GM12865 (cell line): ENCODE data around the gene PLCL1.

ENCODE experiments used
- DNase-seq: peaks from one replicate; pipeline ENCODE4 v3.0.0; 2010; ENCODE audit warnings: low read depth
- H3K4me3 ChIP-seq: 2 replicates; pipeline ENCODE4 v1.5.1; 2011; ENCODE audit warnings: mild to moderate bottlenecking, low read depth, low read length, control low read depth
- TF ChIP-seq, protein P1 (sequence below): IDR thresholded peaks from 2 replicates; pipeline ENCODE4 v1.5.1; 2011; ENCODE audit warnings: low read length, control low read depth, low read depth, inconsistent platforms; ENCODE audit not compliant: insufficient read depth; ENCODE audit errors: missing control alignments

Gene PLCL1

DNA sequence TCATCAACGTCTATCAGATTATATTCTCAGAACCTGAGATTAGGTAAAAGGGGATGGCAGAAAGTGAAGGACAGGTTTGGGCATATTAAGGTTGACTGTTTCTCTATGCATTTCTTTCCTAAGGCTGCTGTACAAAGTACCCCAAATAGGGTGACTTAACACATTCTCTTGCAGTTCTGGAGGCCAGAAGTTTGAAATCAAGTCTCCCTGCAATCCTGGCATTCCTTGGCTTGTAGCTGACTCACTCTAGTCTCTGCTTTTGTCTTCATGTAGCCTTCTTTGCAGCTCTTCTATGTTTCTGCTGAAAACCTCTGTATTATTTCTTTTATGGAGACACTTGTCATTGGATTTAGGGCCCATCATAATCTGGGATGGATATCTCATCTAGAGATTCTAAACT lies 364.3 kb downstream of the PLCL1 start:
- TF ChIP-seq, protein P1, sequence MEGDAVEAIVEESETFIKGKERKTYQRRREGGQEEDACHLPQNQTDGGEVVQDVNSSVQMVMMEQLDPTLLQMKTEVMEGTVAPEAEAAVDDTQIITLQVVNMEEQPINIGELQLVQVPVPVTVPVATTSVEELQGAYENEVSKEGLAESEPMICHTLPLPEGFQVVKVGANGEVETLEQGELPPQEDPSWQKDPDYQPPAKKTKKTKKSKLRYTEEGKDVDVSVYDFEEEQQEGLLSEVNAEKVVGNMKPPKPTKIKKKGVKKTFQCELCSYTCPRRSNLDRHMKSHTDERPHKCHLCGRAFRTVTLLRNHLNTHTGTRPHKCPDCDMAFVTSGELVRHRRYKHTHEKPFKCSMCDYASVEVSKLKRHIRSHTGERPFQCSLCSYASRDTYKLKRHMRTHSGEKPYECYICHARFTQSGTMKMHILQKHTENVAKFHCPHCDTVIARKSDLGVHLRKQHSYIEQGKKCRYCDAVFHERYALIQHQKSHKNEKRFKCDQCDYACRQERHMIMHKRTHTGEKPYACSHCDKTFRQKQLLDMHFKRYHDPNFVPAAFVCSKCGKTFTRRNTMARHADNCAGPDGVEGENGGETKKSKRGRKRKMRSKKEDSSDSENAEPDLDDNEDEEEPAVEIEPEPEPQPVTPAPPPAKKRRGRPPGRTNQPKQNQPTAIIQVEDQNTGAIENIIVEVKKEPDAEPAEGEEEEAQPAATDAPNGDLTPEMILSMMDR: no peak
- H3K4me3 ChIP-seq: no peak overlapping the region
- DNase-seq: no peak

DNA sequence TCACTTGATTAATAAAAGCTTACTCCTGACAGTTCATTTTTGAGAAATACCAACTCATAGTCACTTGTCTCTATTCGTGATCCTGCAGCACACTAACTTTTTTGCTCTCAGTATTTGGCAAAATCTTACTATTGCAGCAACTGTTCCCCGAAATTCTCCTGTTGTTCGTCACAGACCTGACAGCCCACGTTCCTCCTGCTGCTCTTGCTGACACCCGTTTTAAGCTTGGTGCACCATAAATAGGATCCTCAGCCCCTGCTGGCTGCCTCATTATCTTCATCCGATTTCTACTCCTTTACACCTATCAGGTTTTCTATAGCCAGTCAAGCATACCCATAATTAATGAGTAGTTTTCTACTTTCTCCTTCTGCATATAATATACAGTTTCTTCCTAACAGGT lies 368.8 kb downstream of the PLCL1 start:
- no peak for DNase-seq
- no peak overlapping the region for H3K4me3 ChIP-seq
- TF ChIP-seq, protein P1: no peak

DNA sequence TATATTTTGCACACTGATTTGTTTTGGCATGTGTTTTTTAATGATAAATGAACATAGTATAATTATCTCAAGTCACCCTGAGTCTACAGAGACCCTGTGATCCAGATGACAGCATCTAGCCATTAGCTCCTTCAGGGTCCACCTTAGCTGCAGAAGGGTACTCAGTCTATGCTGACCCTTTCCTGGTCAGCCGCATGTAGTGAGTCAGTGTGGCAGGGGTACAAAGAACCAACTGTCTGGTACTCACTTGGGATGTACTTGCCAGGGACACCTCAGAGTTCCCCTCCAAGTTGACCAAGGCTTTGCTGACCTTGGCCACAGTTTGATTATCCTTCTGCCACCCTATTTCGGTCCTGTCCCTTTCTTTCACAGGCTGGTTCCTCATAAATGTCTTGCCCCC lies 369.5 kb downstream of the PLCL1 start:
- TF ChIP-seq, protein P1: no peak
- no peak overlapping the region for H3K4me3 ChIP-seq
- no peak for DNase-seq

DNA sequence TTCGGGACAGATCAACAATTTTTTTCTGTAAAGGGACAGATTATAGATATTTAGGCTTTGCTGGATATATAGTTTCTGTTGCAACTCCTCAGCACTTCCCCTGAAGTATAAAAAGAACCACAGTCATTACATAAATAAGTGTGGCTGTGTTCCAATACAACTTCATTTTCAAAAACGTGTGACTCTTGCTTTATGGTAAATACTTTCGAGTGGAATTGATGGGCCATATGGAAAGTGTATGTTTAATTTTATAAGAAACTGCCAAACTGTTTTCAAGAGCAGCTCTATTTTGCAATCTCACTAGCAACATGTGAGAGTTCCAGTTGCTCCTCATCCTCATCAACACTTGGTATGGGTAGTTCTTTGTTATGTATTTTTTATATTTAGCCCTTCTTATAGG lies 370.9 kb downstream of the PLCL1 start:
- DNase-seq: no peak
- no peak overlapping the region for H3K4me3 ChIP-seq
- TF ChIP-seq, protein P1: no peak

DNA sequence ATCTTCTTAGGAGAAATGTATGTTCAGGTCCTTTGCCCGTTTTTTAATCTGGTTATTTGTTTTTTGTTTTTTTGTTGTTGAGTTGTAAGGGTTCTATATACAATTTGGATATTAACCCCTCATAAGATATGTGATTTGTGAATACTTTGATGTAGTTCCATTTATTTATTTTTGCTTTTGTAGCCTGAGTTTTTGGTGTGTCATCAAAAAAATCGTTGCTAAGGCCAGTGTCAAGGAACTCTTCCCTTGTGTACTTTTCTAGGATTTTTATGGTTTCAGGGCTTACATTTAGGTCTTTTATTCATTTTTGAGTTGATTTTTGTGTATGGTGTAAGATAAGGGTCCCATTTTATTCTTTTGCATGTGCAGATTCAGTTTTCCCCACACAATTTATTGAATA lies 372.6 kb downstream of the PLCL1 start:
- DNase-seq: no peak
- TF ChIP-seq, protein P1: no peak

DNA sequence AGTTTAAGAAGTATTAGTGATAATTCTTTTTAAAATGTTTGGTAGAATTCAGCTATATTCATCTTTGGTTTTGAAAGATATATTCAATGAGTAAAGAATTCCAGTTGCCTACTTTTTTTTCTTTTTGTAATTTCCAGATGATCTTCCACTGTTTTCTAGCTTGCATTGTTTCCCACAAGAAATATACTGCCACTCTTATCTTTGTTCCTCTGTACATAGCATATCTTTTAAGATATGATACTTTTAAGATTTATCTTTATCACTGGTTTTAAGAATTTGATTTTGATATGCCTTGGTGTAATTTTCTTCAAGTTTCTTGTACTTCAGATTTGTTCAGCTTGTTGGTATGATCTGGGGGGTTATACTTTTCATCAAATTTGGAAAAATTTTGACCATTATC lies 374.4 kb downstream of the PLCL1 start:
- no peak overlapping the region for H3K4me3 ChIP-seq
- DNase-seq: no peak
- TF ChIP-seq, protein P1: no peak

More for the DNA sequence above, 372.6 kb downstream of the PLCL1 start:
- no peak overlapping the region for H3K4me3 ChIP-seq

DNA sequence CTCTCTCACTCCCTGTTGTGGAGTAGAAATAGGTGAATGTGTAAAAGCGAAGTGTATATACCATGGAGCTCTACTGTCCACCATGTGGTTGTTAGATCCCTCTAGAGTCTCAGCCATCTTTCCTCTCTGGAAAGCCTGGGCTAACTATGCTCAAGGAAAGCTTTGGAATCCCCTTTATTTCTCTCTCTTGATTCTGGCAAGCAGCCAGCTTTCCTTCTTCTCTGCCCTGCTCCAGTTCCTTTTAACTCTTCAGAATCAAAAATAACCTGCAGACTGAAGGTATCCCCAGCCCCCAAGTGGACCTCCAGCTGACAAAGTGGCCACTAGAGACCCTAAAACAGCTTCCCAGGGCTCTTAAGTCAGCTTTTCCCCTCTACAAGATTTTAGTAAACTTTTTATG lies 381.9 kb downstream of the PLCL1 start:
- no peak for DNase-seq
- TF ChIP-seq, protein P1: no peak
- no peak overlapping the region for H3K4me3 ChIP-seq
